Stimulated activated CD8-positive, alpha-beta memory T cell treated with anti-CD3 and anti-CD28 coated beads, Interleukin-7, amount 100 ng/mL, for 4 hours (primary cell): ENCODE measurements around the gene IRX2.

Experiments used
- DNase-seq, 2 donors: peaks; one replicate each; pipeline ENCODE4 v3.0.0-alpha.2; 2020; ENCODE audit warnings: low read depth in 2 of 2

IRX2 gene

DNA sequence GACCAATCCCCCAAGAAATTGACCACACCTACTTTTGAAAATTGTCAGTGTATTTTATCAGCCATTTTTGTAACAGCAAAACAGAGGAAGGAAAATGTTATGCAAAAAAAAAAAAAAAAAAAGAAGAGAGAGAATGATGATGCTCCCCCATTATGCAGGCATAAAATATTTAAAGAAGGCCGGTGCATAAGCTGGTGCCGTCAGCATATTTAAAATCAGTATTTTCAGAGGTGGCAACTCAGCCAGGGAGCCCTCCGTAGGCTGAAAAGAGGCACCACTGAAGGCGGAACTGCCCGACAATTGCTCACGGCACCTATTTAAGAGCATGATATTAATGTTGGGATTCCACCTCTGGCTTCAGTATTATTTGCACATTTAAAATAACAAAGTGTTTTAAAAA lies 33.4 kb downstream of the IRX2 start:
- no peak for DNase-seq

DNA sequence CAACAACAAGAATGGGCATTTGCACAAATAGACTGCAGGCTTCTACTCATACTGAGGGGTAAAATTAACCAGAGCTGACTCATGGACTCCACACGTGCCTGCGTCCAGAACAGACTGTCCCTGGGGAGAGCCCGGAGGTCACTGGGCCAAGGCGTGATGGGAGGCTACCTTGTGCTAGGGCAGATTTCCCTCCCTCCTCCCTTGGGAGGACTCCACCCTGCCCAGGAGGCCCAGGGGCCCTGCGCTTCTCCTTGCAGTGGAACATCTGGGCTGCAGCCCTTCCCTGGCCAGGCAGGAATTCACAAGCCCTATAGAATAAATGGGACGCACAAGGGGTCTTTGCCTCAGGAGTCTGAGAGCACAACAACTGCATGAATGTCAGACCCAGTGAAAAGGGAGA lies 35.6 kb downstream of the IRX2 start:
- DNase-seq: no peak

DNA sequence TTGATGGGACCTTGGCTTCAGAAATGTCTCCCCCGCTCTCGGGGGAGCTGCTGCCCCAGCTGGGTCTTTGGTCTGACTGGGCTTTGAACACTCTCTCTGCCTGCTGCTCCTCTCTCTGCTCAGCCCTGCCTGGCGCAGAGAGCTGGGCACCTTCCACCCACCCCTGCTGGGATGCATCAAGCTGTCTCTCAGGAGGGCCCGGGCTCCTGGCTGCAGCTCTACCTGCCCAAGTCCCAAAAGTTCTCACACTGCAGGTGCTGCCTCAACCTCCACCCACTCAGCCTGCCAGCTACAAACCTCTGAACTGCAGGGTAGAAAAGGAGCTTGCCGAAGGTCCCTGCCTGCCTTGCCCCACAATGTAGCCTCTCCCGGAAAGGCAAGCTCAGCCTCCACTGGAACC lies 36.7 kb downstream of the IRX2 start:
- DNase-seq: no peak

DNA sequence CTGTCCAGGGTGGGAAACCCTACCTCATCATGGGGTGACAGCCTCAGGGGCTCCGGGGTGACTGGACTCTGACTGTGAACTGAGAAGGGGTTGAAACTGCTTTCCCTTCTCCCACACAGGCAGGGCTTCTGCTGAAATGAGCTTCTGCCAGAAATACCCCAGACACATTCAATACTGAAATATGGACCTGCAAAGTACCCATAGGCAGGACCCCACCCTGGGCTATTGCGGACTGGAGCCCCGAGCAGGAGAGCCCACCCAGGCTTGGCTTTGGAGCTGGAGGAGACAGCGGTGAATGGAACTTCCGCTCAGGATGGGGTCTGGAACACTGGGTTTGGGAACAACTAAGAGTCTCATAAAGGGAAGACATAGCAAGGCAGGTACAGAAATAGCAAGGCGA lies 37.5 kb downstream of the IRX2 start:
- DNase-seq: no peak

DNA sequence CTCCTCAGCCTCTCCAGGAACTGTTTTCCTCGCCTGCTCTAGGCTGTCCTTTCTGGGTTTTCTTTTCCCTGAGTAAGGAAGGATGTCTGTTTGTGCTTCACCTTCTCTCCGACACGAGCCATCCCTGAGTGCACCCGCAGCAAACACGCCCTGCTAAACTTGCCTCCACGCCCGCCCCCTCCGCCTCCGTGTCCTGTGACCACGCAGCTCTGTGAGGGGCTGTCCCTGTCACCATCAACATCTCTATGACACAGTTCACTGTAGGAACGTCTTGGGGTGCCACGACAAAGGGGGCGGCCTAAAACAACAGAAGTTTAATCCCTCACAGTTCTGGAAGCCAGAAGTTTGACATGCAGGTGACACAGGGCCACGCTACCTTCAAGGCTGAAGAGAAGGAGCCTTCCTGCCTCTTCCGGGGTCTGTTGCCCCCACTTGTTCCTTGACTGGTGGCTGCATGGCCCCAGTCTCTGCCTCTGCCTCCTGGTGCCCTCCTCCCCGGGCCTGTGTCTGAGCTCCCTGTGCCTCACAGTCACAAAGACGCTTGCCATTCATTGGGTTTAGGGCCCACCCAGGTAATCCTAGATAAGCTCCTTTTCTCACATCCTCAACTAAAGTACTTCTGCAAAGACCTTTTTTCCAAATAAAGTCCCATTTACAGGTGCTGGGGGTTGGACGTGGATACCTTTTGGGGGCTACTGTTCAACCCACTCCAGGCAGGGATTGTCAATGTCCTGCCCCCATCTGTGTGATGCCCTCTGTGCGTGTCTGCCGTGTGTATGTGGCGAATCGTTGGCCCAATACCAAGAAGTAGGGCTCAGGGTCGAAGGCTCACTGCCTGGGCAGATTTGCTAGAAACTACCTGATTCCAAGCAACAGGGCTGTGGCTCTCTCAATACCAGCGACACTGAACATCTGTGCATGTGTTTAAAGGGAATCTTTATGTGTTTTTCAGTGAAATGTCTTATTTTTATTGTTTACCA lies 39.7 kb downstream of the IRX2 start:
- DNase-seq: no peak

DNA sequence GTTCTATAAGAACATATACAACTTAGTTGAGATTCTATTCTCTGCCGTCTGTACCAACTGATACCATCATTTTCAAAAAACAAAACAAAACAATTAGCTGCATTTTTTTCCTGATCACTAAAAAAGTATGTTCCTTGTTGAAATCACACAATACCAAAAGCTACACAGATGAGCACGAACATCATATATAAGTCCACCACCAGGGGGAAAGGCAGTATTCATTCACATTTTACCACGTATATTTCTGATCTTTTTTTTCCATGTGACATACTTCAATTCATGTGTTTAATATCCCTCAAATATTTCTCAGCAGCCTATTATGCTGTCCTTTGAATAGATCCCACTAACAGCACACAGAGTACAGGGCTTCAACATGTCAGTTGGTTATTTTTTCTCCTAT lies 40.6 kb downstream of the IRX2 start:
- DNase-seq: no peak

DNA sequence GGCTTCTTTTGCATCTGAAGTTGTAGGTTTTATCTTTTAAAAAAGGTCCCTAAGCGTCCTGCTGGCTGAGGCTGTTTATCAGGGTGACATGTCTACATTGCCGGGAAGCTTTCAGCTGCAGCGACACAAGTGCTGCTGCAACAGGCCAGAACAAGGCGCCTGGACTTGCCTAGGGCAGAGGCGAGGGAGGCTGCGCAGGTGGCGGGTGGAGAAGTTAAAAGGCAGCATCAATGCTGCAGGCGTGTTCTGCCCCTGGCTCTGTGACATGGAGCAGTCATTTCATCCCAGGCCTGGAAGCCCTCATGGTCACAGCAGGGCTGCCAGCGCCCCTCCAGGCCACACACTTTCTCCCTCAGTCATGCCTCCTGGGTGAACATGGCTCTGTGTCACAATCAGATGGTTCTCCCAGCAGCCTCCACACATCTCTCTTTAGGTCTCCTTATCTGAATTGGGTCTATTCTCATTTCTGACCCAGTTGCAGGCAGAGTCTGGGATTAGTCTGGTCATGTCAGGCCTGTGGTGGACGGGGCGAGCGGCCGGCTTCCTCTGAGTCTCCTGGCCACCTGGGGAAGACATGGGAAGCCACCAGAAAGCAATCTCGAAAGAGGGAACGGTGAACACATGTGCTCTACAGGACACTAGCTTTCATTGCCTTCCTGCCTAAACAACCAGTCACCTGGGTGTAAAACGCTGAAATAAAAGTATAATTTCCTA lies 41.3 kb downstream of the IRX2 start:
- DNase-seq: no peak

DNA sequence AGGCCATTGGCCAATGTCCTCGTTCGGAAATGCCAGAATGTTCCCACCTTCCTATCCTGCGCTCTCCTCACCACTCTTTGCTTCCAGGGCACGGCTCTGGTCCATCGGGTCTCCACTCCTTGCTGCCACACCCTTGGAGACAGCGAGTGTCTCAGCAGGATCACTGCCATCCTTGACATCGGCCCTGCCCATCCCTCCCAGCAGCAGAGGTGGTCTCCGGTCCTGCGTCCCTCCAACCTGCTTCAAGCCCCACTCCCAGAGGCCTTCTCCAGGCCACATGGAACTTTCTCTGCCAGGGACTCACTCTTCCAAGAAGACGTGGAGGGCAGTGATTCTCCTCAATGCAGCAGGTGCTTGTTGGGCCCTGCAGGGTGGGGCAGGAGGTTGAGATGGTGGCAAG lies 42.7 kb downstream of the IRX2 start:
- DNase-seq: no peak

DNA sequence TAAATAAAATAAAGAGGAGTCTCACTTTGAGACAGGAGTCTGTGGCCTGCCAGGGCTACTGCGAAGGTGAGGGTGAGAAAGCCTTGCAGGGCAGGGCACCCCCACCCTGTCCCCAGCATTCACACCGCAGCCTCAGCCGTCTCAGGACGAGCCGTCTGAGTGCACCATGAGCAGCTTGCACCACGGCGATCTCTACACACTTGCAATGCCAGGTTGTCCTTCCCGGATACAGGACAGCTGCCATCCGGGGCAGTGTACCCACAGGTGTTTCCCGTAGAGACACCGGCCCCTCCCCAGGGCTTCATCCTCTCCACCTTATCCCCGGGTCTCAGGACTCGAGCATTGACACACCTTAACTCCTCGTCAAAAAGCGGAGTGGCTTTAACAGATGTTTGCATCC lies 43.3 kb downstream of the IRX2 start:
- no peak for DNase-seq

DNA sequence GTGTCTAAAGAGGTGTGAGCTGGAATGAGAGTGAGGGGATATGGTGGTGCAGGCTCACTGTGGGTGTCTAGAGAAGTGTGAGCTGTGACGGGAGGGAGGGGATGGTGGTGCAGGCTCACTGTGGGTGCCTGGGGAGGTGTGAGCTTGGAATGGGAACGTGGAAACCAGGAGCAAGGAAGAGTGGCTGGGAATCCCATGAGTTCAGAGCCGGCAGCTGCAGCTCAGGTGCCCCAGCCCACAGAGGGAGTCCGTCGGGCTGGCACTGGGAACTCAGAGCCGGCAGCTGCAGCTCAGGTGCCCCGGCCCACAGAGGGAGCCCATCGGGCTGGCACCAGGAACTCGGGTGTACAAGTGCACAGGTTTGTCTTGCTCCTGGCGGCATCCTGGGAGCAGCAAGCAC lies 45.6 kb downstream of the IRX2 start:
- no peak for DNase-seq

DNA sequence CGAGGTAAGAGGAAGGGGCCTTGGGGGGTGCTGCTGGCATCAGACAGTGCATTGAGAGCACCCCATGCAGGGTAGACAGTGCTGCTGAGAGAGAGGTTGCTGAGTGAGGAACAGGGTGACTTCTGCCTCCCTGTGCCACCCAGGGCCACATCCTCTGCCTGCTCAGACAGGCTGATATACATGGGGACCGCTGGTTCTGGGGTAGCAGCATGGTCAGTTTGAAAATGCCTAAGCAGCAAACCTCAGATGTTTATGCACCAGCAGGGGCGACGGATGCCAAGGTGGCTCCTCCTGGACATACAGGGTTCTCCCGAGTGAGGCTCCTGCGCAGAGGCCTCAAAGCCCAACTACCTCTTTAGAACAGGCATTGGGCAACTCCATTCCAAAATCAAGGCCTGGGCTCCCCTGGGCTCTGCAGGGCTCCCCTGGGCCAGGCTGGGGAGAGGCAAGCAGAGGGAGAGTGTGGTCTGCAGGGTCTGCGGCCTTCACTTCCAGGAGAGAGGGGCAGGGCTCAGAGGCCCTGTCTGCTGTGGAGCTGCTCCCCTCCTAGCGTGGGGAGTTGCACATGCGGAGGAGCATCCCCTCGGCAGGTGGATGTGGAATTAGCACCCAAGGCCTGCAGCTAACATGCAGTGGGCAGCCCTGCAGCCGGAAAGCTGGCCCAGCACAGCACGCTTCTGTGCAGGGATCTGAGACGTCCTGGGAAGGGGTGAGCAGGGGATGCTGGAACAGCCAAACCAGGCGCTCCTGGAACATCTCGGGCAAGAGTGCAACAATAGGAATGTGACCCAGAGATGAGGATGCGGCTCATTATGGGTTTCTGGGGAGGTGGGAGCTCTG lies 46.5 kb downstream of the IRX2 start:
- DNase-seq: no peak

DNA sequence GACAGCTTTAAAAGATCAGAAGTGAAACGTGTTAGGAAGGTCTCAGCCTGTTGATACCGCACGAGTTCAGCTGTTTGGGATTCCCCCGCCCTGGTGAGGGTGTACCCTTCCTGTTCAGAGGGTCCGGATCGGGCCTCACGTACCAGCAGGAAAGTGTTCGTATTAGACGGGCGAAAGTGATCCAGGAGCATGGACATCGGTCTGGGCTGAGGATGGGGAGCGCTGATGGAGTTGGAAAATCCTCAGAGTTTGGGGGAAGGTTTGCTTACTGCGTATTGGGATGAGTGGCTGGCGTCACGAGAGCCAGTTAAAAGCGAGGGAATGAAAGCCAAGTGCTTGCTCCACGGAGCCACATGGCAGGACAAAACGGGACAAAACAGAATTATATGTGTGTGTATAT lies 47.4 kb downstream of the IRX2 start:
- DNase-seq: no peak

DNA sequence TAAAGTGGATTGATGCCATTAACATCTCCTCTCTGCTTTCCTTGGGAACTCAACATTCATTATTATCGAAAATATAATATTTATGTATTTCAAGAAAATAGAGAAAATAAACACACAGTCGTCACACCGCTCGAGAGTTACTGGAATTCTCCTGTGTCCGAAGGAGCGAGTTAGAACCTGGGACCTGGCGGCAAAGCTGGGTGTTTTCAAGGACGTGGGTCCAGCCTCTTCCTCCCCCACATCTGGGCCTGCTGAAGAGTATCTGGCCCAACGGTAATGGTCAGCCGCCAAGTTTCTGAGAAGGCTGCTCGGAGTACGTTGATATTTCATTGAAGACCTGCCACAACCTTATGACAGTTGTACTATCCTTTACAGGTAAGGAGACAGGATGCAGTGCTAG lies 47.9 kb downstream of the IRX2 start:
- no peak for DNase-seq

DNA sequence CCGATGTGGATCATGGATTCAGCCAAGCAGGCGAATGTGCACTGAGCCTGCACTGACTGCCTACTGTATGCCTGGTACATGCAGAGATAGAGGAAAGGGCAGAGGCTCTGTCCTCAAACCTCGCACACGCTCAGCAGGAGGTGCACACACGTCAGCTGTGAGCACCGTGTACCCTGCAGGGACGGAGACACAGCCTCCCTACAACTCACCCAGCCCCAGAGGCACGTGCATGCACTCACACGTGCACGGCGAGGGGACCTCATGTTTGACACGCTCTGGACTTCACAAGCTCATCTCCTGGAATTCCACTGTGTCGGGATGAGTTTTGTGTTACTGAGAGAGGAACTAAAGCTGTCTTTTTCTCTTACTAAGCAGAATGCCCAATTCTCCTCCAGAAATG lies 48.4 kb downstream of the IRX2 start:
- DNase-seq: no peak

DNA sequence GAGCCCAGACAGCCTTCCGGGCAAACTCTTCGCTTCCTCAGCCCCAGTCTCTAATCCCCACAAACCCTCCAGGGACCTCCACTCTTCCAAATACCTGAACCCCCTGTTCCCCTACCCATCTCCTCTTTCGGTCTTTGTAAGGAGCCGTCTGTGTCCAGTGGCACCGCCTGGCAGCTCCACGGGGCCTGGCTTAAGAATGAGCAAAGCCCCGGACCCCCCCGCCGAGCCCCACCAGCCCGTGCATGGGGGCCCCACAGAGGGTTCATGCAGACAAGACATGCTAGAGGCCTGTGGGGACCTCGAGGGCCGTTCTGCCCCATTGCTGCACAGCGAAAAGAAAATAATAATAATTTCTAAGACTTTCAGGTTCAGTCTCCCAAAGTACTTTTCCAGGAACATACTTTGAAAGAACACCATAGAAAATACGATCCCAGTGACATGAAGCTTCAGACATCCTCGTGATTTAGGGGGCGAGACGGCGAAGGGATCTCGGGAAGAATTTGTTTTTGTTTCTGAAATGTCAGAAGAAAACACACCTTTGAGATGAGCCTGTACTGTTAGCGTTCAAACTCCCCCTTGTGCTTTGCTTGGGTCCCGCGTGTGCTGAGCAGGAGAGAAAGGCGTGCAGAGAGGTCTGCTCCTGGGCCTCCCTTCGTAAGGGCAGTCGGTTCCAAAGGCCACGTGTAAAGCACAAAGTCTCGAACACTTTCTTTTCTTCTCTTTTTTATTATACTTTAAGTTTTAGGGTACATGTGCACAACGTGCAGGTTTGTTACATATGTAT lies 49.2 kb downstream of the IRX2 start:
- DNase-seq: no peak

DNA sequence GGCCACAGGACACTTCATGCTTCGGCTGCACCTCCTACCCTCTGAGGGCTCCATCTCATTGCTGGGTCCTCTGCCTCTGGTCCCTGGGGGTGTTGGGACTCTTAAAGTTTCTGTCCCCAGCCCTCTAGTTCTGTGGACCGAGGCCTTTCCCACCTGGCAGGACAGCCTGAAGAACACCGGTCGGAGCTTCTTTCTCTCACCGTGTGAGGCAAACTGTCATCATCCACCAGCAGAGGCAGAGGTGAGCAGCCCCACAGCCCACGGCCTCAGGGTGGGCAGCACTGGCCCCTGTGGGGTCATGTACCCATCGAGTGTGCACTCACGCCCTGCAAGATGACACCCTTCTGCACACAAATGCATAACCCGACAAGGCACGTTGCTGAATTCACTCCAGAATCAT lies 49.9 kb downstream of the IRX2 start:
- DNase-seq: no peak

DNA sequence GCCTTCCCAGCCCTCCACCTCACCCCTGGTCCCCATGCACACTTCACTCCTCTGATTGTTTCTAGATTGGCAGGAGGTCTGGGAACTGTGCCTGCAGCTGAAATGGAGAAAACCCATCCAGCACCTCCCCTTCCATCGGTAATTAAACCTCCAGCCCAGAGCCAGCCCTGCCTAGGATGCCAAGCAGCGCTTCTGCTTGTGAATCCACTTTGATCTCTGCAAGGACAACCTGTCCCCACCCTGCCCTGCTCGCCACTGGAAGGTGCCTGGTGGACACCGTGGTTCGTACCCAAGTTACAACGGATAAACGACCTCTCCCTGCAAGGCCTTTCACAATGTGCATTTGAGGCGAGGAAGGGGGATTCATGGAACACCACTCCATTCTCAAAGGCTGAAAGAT lies 50.6 kb downstream of the IRX2 start:
- no peak for DNase-seq

DNA sequence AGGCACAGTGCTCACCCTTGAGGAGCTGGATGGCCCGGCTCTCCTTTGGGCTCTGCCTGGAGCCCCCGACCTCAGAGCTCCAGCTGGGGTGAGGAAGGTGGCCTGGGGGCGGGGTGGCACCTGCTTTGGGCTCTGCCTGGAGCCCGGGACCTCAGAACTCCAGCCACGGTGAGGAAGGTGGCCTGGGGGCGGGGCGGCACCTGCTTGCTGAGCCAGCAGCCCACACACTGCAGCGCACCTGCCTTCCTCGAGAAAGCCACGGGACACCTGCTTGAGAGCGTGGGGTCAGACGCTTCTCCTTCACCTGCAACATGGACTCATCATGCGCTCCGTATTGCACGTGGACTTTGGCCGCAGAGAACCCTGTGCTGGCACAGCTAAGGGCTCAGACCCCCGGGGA lies 51.8 kb downstream of the IRX2 start:
- no peak for DNase-seq

DNA sequence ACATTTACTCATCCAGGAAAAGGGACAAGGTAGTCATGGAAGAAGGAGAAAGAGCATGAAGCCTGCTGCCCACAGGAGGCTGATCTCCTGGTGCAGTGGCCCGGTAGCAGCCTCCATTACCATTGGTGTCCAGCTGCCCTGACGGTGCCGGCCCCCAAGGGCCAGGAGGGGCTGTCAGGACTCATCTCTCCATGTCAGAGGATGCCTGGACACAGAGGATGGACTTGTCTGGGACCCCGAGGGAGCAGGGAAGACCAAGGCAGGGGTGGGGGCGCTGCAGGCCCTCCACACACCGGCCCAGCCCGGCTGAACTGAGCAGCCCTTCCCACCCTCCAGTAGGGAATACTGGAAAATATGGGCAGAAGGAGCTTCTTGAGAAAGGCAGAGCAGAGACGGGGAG lies 52.2 kb downstream of the IRX2 start:
- DNase-seq: no peak

DNA sequence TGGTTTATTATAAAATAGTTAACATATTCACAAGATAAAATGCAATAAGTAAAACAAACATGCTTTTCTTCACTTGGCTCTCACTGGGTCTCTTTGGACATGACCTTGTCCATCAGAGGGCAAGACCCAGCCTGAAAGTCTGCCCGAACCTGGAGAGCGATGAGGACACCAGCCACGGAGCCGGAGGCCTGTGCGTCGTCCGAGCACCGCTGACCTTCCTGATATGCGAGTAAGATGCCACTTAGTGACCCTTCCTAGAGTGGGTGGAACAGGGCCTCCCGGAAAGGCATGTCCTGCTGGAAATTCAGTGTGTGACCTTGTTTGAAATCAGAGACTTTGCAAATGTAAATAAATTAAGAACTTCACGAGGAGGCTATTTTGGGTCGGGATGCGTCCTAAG lies 52.9 kb downstream of the IRX2 start:
- no peak for DNase-seq

DNA sequence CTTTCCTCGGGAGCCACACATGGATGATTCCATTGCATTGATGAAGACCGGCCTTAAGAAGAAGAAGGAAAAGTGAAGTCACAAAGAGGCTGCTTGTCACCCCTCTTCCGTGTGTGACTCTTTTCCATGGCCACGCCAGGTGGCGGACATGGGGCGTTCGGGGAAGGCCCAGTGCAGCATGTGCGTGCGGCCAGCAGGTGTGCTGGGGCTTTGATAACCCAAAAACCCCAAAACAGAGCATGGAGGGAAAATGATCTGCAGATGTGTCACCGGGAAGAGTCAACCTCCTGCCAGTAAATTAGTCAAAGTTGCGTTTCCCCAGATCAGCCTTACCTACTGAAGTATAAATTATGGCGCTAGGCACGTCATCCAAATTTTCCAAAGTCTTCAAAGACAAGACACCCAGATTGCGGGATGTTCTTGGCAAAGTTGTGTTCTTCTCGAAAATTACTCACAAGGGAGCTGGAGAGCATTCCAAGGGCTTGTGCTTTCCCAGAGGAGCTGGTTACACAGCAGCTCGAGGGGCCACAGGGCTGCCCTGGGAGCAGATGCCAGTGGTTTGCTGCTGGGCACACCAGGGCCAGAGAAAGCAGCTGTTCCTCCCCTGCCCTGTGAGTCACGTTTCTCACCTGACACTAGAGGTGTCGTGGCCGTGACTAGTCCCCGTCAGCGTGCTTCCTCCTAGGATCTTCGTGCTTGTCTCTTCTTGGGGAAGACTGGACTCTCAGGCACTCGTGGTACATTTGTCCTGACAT lies 53.9 kb downstream of the IRX2 start:
- no peak for DNase-seq
